Adipose tissue (tissue), 3 donors: Measurements from ENCODE around the gene SNX30. TPM values are rescaled to one million over a fixed set of nuclear protein-coding genes. Genes with fewer than 3 reads are reported as not detected.

Source experiments
- H3K27ac ChIP-seq: one replicate; pipeline ENCODE4 v1.5.1; 2013; ENCODE audit warnings: low read depth, low read length
- WGBS, 3 donors: extraction: QIAGEN DNeasy Blood & Tissue Kit; methylation state at CpG; one replicate each; pipeline ENCODE4 v1.1.7; 2013; 5-methylcytosine and 5-hydroxymethylcytosine counted together
- polyA plus RNA-seq, 3 donors: library from polyadenylated mRNA; stranded (reverse); fragments of 200-250 nt; gene quantifications; one replicate each; pipeline ENCODE4 v1.2.3, GENCODE V29; 2013
- donor health status: healthy with polysubstance abuse.
- donor health status: Bipolar disorder and iron deficiency.
- donor health status: healthy.

Gene SNX30
- polyA plus RNA-seq, 3 donors: 2.2 to 4.2 (median 3.3) TPM

DNA sequence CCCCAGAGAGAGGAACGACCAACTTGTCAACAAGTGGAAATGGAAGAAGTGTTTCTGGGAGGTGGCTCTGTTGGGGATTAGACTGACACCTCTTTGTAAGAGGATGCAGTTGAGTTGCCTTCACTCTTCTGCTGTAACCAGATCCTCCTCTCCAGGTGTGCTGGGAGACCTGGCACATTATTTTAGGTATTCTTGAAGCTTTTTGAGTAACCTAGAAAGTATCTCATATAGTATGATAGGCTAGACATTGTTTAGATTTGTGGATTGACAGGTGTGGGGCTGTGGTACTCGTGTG is 21.6 kb downstream of the SNX30 start:
- WGBS, 3 donors: 48 to 63% (median 58%) methylated on average over 2 of the region's 2 CpGs

DNA sequence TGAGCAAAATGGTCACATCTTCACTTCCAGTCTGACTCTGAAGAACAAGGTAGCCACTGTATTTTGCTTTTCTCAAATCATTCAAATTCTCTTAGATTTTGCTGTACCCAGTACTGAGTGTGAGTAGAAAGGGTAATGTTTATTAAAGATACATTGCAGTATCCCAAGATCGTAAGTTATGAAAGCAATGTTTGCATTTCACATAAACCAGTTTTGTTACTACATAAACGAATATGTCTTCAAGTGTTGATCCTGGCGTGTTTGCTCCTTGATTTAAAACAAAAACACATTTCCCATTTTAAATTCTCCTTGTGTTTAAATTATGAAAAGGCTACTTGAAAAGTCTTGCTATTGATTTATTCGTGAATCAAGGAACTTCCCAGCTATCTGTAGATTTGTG is 22.0 kb downstream of the SNX30 start:
- no peak overlapping the region for H3K27ac ChIP-seq
- WGBS, 3 donors: 71 to 94% (median 81%) methylated on average over 4 of the region's 4 CpGs

More for the DNA sequence above, 21.6 kb downstream of the SNX30 start:
- no peak overlapping the region for H3K27ac ChIP-seq

GRCh38 chr9:112774006-112774996 is 23.7 kb downstream of the SNX30 start:
- no peak overlapping the region for H3K27ac ChIP-seq
- 70 to 82% (median 78%) methylated on average over 9 of the region's 9 CpGs for WGBS, 3 donors

GRCh38 chr9:112777914-112778313 is 27.4 kb downstream of the SNX30 start:
- no peak overlapping the region for H3K27ac ChIP-seq

DNA sequence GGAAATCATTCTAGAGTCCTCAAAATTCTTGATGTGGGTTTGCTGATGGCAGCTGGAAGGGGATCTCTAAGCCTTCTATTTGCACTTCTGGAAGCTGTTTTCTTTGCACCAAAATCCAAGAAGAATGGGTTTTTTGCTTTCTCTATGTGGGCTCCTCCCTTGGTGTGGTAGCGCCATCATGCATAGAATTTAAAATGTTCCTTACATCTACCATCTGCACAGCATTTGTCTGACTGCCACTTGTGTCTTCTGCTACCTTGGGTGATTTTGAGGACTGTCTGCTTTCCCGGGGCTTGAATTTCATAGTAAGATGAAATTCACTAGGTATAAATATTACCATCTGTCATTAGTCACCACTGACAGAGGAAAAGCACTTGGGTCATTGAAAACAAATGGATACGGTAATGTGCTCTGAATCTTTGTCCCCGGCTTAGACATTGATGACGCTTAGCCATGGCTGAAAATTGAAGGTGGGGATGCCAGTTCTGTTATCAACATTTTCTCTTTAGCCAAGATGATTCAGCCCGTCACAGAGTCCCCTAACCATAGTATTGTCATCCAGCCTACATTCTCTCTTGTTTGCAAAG is 30.0 kb downstream of the SNX30 start:
- WGBS, 3 donors: 87 to 92% (median 89%) methylated on average over 6 of the region's 6 CpGs
- H3K27ac ChIP-seq: no peak overlapping the region

DNA sequence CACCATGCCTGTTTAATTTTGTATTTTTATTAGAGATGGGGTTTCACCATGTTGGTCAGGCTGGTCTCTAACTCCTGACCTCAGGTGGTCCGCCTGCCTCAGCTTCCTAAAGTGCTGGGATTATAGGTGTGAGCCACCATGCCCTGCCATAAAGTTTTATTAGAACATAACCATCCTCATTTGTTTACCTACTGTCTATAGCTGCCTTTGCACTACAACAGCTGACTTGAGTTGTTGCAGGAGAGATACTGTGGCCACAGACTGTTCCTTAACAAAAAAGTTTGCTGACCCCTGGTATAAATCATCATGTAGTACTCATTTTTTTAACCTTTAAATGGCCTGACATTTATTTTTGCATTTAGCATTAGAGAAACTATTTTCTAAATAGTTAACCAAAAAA is 31.7 kb downstream of the SNX30 start:
- WGBS, 3 donors: 91 to 100% (median 96%) methylated on average over 1 of the region's 1 CpG
- H3K27ac ChIP-seq: no peak overlapping the region

GRCh38 chr9:112783551-112783954 is 33.0 kb downstream of the SNX30 start:
- no peak overlapping the region for H3K27ac ChIP-seq
- 35 to 86% (median 82%) methylated on average over 4 of the region's 4 CpGs for WGBS, 3 donors

- no peak overlapping the region for H3K27ac ChIP-seq
- WGBS, 3 donors: 42 to 50% (median 48%) methylated on average over 7 of the region's 7 CpGs
Measured at GRCh38 chr9:112784020-112784785, 33.6 kb downstream of the SNX30 start.

DNA sequence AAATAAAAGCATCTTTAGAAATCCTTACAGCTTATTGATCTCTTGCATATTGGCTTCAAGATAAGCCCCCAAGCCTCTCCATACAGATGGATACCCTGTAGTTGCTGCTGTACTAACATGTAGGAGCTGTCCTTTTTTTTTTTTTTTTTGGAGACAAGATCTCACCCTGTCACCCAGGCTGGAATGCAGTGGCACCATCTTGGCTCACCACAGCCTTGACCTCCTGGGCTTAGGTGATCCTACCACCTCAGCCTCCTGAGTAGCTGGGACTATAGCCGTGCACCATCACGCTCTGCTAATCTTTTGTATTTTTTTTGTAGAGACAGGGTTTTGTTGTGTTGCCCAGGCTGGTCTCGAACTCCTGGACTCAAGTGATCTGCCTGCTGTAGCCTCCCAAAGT is 35.4 kb downstream of the SNX30 start:
- 97 to 100% (median 99%) methylated on average over 3 of the region's 3 CpGs for WGBS, 3 donors
- no peak overlapping the region for H3K27ac ChIP-seq

- WGBS, 3 donors: 75 to 81% (median 78%) methylated on average over 9 of the region's 9 CpGs
- no peak overlapping the region for H3K27ac ChIP-seq
Measured at GRCh38 chr9:112786829-112787520, 36.4 kb downstream of the SNX30 start.

GRCh38 chr9:112787978-112788377 is 37.4 kb downstream of the SNX30 start:
- H3K27ac ChIP-seq: no peak overlapping the region
- WGBS, 3 donors: 85 to 100% (median 97%) methylated on average over 3 of the region's 3 CpGs

GRCh38 chr9:112789473-112789872 is 38.9 kb downstream of the SNX30 start:
- WGBS, 3 donors: 71 to 86% (median 77%) methylated on average over 1 of the region's 1 CpG
- H3K27ac ChIP-seq: no peak overlapping the region

DNA sequence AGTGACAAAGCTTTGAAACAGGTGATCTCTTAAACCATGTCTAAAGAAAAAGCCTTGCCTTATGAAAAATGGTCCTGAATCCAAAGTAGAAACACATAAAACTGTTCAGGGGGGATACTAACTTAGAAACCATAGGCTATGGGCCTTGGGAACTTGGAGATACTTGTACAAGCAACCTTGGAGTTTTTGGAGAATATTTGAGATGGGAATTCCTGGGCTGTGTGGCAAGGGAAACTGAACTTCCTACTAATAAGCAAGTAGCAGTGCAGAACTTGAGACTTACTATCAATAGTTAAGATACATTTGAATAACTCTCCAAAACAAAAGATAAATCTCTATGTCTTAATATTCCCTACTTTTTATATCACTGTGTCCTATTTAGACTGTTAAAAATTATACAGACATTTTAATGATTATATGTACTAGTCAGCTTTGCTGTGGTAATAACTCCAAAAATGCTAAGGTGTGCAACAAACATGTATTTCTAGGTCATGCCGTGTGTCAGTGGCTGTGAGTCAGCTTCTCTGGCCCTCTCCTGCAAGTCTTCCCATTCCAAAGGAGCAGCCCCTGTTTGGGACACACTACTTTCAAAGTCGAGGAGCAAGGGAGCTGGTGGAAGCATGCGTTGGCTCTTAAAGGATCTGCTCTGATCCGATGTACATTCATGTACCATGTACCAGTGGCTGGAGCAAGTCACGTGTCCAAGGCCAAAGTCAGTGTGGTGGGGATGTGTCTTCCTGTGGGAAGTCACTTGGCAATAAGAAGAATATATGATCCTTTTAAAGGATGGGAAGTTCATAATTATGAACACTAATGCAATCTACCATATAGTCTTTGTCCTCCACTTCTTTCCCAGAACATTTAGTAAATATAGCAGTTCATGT is 39.6 kb downstream of the SNX30 start:
- H3K27ac ChIP-seq: no peak overlapping the region
- 64 to 75% (median 67%) methylated on average over 5 of the region's 5 CpGs for WGBS, 3 donors

DNA sequence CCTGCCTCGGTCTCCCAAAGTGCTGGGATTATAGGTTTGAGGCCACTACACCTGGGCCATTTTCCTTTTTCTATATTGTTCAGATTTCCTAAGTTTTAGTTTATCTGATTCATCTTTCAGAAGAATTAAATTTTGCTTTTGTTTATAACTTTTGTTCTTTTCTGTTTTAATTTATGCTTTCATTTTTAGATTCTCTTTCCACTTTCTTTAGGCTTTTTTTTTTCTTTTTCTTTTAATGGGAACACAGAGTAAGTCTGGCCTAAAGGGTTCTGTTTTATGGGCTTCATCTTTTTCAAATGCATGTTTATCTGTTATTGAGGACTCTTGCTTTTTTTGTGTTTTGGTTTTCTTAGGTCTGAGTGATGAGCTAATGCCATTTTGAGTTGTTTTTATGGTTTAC is 42.1 kb downstream of the SNX30 start:
- WGBS, 3 donors: 94 to 98% (median 94%) methylated on average over 1 of the region's 1 CpG
- H3K27ac ChIP-seq: no peak overlapping the region

DNA sequence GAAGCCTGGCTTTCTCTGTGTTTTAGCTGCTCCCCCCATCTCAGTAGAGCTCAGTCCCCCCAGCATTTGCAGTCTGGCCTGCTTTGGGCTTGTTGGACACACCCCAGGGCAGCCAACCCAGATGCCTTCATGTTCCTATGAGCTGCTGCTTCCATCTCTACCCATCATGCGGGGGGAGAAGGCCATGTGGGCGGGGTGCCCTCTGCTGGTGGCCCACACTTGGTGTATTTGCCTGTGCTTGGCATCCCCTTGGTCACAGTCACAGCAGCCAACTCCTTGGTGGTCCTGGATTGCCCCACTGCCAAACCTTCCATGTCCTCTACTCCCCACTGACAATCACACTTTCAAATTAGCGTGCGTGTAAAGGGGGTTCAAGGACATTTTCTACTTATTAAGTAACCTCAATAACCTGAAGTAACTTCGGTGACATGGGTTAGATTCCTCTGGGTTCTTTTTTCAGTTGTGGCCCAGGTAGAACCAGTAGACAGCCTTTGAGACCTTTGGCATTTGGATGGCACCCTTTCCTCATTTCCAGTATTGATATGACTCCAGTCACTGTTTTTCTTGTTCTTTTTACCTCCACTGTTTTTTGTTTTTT is 42.8 kb downstream of the SNX30 start:
- 63 to 67% (median 66%) methylated on average over 5 of the region's 5 CpGs for WGBS, 3 donors
- no peak overlapping the region for H3K27ac ChIP-seq

DNA sequence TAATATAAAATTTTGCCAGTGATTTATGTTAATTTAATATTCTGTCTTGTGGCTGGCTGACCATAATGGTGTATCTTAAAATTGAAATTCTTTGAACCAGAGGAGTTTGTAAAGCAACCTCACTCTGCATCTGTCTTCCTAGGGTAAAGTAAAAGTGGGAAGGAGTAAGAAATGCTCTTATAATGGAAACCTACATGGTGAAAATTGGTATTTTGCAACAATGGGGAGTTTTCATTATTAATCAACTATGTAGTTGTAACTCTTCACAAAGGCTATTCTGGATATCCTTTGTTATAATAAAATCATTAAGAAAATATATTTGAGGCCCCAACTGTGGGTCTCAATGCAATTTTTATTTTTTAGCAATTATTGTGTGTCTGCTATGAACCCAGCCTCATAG is 44.2 kb downstream of the SNX30 start:
- no peak overlapping the region for H3K27ac ChIP-seq

DNA sequence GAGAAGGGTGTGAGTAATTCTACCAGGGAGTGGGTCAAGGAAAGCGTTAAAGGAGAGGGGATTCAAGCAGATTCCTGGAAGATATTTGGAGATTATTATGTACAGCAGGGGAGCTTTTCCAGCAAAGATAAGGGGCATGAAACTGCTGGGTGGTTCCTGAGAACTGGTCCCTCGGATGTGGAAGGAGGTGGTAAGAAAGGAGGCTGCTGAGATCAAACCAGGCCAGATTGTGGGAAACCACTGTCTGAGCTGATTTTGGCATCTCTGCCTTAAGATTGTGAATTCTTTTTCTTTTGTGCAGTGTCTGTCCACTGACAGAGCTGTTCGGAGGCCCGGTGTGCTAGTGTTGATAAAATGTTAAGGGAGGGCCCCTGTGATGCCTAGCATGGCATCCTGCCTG is 45.4 kb downstream of the SNX30 start:
- no peak overlapping the region for H3K27ac ChIP-seq
- 56 to 67% (median 65%) methylated on average over 4 of the region's 4 CpGs for WGBS, 3 donors

DNA sequence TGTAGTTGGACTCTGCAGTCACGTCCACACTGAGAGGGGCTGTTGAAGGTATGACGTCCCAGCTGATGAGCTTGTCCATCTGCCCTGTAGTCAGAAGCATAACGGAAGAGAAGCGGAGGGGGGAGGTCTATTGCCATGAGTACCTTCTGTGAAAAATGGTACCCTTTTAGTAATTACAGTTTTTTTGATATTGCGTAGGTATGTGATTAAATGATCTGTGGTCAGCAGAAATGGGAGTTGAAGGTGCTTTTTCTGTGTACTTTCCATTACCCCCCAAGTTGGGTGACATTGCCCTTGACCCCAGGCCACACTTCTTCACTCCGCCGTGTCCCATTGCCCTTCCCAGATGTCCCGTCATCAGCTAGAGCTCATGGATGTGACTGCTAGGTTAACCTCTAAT is 45.9 kb downstream of the SNX30 start:
- 88 to 94% (median 93%) methylated on average over 8 of the region's 8 CpGs for WGBS, 3 donors
- H3K27ac ChIP-seq: no peak overlapping the region
